Astrocyte of the cerebellum (primary cell): Measurements from ENCODE around the gene LINGO4.

ENCODE experiments used
- DNase-seq: peaks from one replicate; pipeline ENCODE4 v3.0.0-alpha.2; 2011; ENCODE audit warnings: low read depth
- H3K4me3 ChIP-seq: 2 replicates; pipeline ENCODE4 v1.5.1; 2011; ENCODE audit warnings: mild to moderate bottlenecking, low read depth, low read length, moderate library complexity
- in situ Hi-C: cut with HindIII; loops from 2 replicates; pipeline ENCODE4 v1.10.0; 2017; ENCODE audit warnings: low sequenced_read_pairs
- TF ChIP-seq, protein P1 (sequence below): IDR thresholded peaks from 2 replicates; pipeline ENCODE4 v1.5.1; 2012; ENCODE audit warnings: low read length, low read depth, moderate library complexity, mild to moderate bottlenecking; ENCODE audit errors: missing control alignments

The LINGO4 gene

GRCh38 chr1:151849126-151849525 is 43.9 kb upstream of the LINGO4 start:
- no peak for DNase-seq
- TF ChIP-seq, protein P1, sequence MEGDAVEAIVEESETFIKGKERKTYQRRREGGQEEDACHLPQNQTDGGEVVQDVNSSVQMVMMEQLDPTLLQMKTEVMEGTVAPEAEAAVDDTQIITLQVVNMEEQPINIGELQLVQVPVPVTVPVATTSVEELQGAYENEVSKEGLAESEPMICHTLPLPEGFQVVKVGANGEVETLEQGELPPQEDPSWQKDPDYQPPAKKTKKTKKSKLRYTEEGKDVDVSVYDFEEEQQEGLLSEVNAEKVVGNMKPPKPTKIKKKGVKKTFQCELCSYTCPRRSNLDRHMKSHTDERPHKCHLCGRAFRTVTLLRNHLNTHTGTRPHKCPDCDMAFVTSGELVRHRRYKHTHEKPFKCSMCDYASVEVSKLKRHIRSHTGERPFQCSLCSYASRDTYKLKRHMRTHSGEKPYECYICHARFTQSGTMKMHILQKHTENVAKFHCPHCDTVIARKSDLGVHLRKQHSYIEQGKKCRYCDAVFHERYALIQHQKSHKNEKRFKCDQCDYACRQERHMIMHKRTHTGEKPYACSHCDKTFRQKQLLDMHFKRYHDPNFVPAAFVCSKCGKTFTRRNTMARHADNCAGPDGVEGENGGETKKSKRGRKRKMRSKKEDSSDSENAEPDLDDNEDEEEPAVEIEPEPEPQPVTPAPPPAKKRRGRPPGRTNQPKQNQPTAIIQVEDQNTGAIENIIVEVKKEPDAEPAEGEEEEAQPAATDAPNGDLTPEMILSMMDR: no peak
- in situ Hi-C loops: no loop called here
- H3K4me3 ChIP-seq: no peak overlapping the region

DNA sequence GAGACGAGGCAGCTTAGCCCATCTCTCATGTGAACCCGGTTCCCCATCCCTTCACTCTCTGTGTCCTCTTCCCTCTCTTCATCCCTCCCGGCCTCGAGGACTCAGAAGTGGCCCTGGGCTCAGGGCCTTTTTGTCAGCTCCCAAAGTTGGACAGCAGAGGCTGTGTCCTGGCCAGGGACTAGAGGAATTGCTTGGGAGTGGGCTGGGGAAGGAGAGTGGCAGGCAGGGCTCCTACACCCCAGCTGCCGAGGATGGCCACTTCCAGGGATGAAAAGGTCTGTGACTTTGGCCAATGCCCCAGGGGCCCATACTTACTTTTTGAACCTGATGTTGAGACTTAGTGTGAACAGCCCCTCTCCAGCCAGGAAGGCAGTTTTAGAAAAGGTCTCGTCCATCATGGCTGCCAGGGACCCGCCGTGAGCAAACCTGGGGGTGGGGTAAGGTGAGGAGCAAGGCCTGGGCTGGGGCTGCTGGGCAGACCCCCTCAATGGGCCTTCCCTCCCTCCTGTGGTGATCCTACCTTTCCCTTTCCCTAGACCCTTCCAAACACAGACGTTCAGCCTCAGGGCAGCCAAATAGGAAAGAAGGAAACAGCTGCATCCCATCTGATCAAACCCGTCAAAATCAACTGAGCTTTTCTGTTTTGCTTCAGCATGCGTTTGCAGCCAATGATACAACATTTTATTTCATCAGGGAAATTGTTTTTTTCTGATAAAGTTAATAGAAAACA is 42.8 kb upstream of the LINGO4 start:
- DNase-seq: no peak
- H3K4me3 ChIP-seq: no peak overlapping the region
- TF ChIP-seq, protein P1: no peak
- in situ Hi-C loops: no loop called here

DNA sequence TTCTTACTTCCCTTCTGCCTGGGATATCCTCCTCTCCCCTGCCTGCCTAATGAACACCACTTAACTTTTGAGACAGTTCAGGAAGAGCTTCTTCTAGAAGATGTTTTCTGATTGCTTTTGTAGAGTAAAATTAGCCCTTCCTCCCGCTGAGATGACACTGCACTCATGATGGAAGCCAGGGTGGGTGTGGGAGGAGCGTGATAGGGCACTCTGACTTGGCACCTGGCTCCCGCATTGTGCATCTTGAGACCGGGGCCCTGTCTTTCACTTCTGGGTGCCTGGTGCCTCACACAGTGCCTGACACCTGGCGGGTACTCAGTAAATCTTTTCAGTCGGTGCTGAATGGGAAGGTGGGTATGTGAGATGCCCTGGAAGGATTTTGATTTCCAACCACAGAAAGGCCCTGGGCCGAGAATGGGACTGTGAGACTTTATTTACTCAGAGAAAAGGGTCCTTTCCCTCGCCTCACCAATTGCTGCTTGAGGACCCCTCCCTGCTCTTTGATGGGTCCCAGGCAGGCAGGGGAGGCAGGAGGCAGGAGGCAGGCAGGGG is 41.5 kb upstream of the LINGO4 start:
- DNase-seq: no peak
- TF ChIP-seq, protein P1: no peak

DNA sequence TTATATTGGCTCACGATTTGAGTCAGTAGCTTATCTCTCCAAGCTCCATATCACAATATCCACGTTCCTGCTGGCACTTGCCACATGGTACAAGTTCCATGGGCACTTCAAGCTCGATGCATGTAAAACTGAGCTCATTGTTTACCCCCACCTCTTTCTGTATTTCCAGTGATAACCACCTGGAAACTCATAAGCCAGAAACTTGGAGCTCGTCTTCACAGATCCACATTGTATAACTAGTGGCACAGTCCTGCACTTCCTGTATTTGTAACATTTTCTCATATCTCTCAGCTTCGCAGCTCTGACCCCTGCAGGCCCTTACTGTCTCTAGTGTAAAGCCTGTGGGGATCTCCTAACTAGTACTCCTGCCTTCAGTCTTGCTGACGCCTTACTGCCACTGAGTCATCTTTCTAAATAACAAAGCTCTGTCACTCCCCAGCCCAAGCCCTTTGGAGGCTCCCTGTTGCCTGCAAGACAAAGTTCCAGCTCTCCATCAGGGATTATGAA is 40.9 kb upstream of the LINGO4 start:
- DNase-seq: no peak
- TF ChIP-seq, protein P1: no peak
- in situ Hi-C loops: no loop called here
- no peak overlapping the region for H3K4me3 ChIP-seq

More for the DNA sequence above, 41.5 kb upstream of the LINGO4 start:
- in situ Hi-C loops: no loop called here
- no peak overlapping the region for H3K4me3 ChIP-seq

- TF ChIP-seq, protein P1: no peak
- in situ Hi-C loops: no loop called here
- H3K4me3 ChIP-seq: no peak overlapping the region
Observed at GRCh38 chr1:151843398-151843797, 38.2 kb upstream of the LINGO4 start.

DNA sequence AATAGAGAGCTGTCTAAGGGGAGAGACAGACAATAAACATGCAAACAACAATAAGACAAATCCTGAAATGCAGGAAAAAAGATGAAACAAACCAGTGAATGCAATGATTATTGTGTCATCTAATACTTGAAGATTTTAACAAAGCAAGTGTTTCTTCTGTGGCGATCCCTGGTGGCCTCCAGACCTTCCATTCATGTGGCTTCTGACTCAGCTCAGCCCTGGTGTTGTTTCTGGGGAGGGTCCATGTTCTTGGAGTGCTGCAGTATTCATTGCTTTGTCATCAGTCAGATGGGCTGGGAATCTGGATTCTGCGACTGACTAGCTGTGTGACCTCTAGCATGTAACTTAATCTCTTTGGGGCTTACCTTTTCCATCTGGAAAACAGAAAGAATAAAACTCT is 35.9 kb upstream of the LINGO4 start:
- no peak overlapping the region for H3K4me3 ChIP-seq
- peak; percentile 50 for DNase-seq
- in situ Hi-C loops: no loop called here
- TF ChIP-seq, protein P1: no peak

More at GRCh38 chr1:151843398-151843797, 38.2 kb upstream of the LINGO4 start:
- DNase-seq: no peak
